D721Med (cell line): ENCODE results near the gene GTF2I.

Source experiments
- DNase-seq: peaks from one replicate; pipeline ENCODE4 v3.0.0; 2011; ENCODE audit warnings: low spot score; ENCODE audit not compliant: insufficient read length
- FAIRE-seq: peaks from 2 replicates; lab custom pipeline; 2011; peaks lifted over from hg19 to GRCh38; lab: Jason Lieb, UNC
- CTCF ChIP-seq: IDR thresholded peaks from 2 replicates; pipeline ENCODE4 v1.5.1; 2012; ENCODE audit warnings: mild to moderate bottlenecking, control low read depth; ENCODE audit not compliant: insufficient read depth; ENCODE audit errors: missing control alignments

GTF2I gene

GRCh38 chr7:74657692-74658177 lies at the start of gene GTF2I:
Gene GTF2I, plus strand, starts transcription at chr7:74657718. Its CDS starts 31,411 bp downstream, at chr7:74689129.
- no peak for FAIRE-seq
- no peak for TF ChIP-seq CTCF
- no peak for DNase-seq

- FAIRE-seq: no peak
Measured at GRCh38 chr7:74612015-74612829, 45.3 kb upstream of the GTF2I start.

GRCh38 chr7:74615933-74616780 lies 41.4 kb upstream of the GTF2I start:
- no peak for FAIRE-seq
- DNase-seq: no peak
- no peak for TF ChIP-seq CTCF

More at GRCh38 chr7:74612015-74612829, 45.3 kb upstream of the GTF2I start:
- TF ChIP-seq CTCF: no peak
- DNase-seq: no peak

GRCh38 chr7:74617180-74617744 lies 40.3 kb upstream of the GTF2I start:
- TF ChIP-seq CTCF: no peak
- FAIRE-seq (no peak), DNase-seq (no peak)

GRCh38 chr7:74619235-74619860 lies 38.2 kb upstream of the GTF2I start:
- FAIRE-seq (no peak), DNase-seq (no peak)
- TF ChIP-seq CTCF: no peak

- DNase-seq (no peak), FAIRE-seq (no peak)
- TF ChIP-seq CTCF: no peak
Measured at GRCh38 chr7:74622228-74622749, 35.2 kb upstream of the GTF2I start.
